ENCODE measurements around the gene MDM1. TPM values are rescaled to one million over a fixed set of nuclear protein-coding genes. Genes with fewer than 3 reads are reported as not detected.

The MDM1 gene
- total RNA-seq, 2 donors from 2014 or later: 12.4 to 18.9 TPM

DNA sequence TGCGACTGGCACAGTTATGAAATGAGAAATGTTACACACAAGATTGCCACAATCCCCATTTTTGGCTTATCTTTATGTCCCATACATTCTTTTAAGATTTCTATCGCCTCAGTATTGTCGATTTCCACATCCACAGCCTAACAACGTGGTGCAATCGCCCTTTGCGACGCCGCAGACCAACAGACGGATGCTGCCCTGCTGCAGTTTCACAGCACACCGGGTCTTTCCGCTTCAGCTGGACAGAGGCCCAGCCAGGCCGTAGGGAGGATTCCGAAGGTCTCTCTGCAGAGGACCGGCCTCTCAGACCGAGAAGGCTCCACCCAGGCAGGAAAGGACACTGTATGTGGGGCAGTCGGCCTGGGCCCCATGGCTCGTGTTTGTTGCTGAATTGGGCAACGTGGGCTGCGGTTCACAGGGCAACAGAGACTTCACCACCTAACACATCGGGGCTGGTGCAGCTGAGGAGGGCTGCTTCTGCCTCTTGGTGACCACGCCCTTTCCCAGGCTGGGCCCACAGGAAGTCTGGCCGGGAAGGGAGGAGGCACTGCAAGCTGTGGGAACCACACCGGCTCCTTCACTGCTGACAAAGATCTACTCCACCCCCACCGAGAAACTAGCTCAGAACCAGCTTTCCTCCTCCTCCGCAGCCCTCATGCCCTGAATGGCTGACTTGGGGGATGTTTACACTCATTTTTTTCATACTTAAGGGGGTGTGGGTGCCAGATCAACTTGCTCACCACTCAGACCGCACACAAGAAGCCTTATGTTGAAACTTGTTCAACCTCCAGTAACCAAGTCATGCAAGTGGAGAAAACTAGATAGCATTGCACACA, 32.9 kb upstream of the MDM1 start:
- TF ChIP-seq POLR2AphosphoS5 (IDR thresholded peaks at IDR 0.05): peak; percentile 62
- TF ChIP-seq POLR2A (IDR thresholded peaks at IDR 0.05): peak; percentile 16
- TF ChIP-seq, protein P1, sequence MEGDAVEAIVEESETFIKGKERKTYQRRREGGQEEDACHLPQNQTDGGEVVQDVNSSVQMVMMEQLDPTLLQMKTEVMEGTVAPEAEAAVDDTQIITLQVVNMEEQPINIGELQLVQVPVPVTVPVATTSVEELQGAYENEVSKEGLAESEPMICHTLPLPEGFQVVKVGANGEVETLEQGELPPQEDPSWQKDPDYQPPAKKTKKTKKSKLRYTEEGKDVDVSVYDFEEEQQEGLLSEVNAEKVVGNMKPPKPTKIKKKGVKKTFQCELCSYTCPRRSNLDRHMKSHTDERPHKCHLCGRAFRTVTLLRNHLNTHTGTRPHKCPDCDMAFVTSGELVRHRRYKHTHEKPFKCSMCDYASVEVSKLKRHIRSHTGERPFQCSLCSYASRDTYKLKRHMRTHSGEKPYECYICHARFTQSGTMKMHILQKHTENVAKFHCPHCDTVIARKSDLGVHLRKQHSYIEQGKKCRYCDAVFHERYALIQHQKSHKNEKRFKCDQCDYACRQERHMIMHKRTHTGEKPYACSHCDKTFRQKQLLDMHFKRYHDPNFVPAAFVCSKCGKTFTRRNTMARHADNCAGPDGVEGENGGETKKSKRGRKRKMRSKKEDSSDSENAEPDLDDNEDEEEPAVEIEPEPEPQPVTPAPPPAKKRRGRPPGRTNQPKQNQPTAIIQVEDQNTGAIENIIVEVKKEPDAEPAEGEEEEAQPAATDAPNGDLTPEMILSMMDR (IDR thresholded peaks at IDR 0.05): no peak
- WGBS: 12% methylated on average over 26 of the region's 26 CpGs
- Histone ChIP-seq H3K4me1 (replicated peaks) (peaks cover 4% of the 10 kb centered on the region), H3K27ac (peak overlapping the region; percentile 61 to 63), H3K4me3 (peak overlapping the region; percentile 5), H3K27me3 (replicated peaks; ENCODE audit: insufficient read depth) (no peaks in the 10 kb centered on the region), H3K36me3 (no peaks in the 10 kb centered on the region), H3K9me3 (no peaks in the 10 kb centered on the region)
- intact Hi-C loops (cut with DNase I): no loop called here
- peak; percentile 85 for DNase-seq (ENCODE audit: low spot score)

DNA sequence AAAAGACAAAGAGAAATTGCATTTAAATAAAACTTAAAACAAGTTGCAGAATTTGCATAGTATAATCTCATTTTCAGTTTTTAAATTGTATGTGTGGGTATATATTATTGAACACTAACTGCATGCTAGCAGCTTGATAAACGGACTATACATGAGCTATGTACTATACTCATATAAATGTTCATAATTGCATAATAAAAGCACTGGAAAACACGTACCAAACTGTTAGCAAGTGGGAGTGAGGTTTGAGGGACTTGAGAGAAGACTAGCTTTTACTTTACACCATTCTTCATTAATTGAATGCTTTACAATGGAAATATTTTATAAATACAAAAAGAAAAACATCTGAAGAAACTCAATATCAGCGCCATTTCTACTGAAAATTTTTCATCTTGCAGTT, 32.2 kb upstream of the MDM1 start:
- no peaks in the 10 kb centered on the region for H3K36me3 ChIP-seq
- no peak for TF ChIP-seq POLR2A (IDR thresholded peaks at IDR 0.05)
- TF ChIP-seq, protein P1 (IDR thresholded peaks at IDR 0.05): no peak
- no peak for TF ChIP-seq POLR2AphosphoS5 (IDR thresholded peaks at IDR 0.05)
- H3K27me3 ChIP-seq (replicated peaks; ENCODE audit: insufficient read depth): no peaks in the 10 kb centered on the region
- no peaks in the 10 kb centered on the region for H3K9me3 ChIP-seq
- no peak overlapping the region for H3K4me3 ChIP-seq
- intact Hi-C loops (cut with DNase I): no loop called here
- peak overlapping the region in 1 of 2 donors; percentile 61 for H3K27ac ChIP-seq
- DNase-seq (ENCODE audit: low spot score): no peak
- H3K4me1 ChIP-seq (replicated peaks): peaks cover 4% of the 10 kb centered on the region
- WGBS: 81% methylated on average over 3 of the region's 3 CpGs

DNA sequence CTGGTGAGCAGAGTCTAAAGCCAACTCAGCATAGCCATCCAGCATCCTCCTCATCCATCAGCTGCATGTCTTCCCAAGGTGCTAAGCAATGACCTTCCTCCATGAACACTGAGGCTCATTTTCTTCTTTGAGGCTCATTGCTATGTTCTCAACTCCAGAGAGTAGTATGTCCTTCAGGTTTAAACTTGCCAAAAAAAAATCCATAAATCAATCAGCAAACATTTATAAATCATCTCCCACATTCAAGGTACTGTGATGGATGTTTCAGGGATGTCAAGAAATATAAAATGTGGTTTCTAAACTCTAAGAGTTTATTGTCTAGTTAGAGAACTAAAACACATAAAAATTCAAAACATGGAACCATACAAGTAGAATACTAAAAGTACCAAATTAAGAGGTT, 29.8 kb upstream of the MDM1 start:
- DNase-seq (ENCODE audit: low spot score): no peak
- intact Hi-C loops (cut with DNase I): no loop called here
- no peak for TF ChIP-seq POLR2A (IDR thresholded peaks at IDR 0.05)
- TF ChIP-seq, protein P1 (IDR thresholded peaks at IDR 0.05): no peak
- TF ChIP-seq POLR2AphosphoS5 (IDR thresholded peaks at IDR 0.05): no peak
- no peaks in the 10 kb centered on the region for H3K36me3 ChIP-seq
- no peaks in the 10 kb centered on the region for H3K9me3 ChIP-seq
- no peak overlapping the region for H3K4me3 ChIP-seq
- H3K27me3 ChIP-seq (replicated peaks; ENCODE audit: insufficient read depth): no peaks in the 10 kb centered on the region
- H3K4me1 ChIP-seq (replicated peaks): peaks cover 4% of the 10 kb centered on the region
- H3K27ac ChIP-seq: no peak overlapping the region

DNA sequence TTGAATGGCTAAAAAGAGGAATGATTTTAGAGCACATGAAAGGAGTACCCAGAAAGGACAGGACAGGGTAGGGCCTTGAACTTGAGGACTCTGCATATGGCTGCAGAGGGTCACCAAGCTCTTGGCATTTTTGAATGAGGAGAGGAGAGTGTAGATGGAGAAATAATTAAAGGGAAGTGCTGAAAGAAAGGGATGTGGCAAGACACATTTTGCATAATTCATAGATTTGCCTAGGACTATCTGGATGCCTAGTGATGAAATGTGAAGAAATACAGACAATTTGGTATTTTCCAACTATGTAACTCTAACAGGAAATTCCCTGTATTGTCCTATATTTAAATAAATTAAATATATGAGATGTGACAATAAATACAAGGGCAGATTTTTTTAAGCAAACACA, 27.5 kb upstream of the MDM1 start:
- H3K4me3 ChIP-seq: no peak overlapping the region
- H3K9me3 ChIP-seq: no peaks in the 10 kb centered on the region
- intact Hi-C loops (cut with DNase I): loop anchor here (5.0 kb wide), 1 partner anchor 328 kb away; the partner anchor contains the start of gene NUP107
- H3K27ac ChIP-seq: no peak overlapping the region
- H3K36me3 ChIP-seq: no peaks in the 10 kb centered on the region
- peaks cover under 1% of the 10 kb centered on the region for H3K4me1 ChIP-seq (replicated peaks)
- no peaks in the 10 kb centered on the region for H3K27me3 ChIP-seq (replicated peaks; ENCODE audit: insufficient read depth)
- no peak for DNase-seq (ENCODE audit: low spot score)
- TF ChIP-seq, protein P1 (IDR thresholded peaks at IDR 0.05): no peak
- no peak for TF ChIP-seq POLR2A (IDR thresholded peaks at IDR 0.05)
- no peak for TF ChIP-seq POLR2AphosphoS5 (IDR thresholded peaks at IDR 0.05)
